ENCODE data around the gene BSND.

GRCh38 chr1:55040933-55041494 lies 42.3 kb downstream of the BSND start:
- TF ChIP-seq GATA3 (IDR thresholded peaks at IDR 0.05; ENCODE audit: low read depth, low read length) (no peak), GATA2 (IDR thresholded peaks at IDR 0.05; ENCODE audit: low read depth, low read length) (no peak)

All from SH-SY5Y (cell line).